ENCODE results near the gene COX4I1.

DNA sequence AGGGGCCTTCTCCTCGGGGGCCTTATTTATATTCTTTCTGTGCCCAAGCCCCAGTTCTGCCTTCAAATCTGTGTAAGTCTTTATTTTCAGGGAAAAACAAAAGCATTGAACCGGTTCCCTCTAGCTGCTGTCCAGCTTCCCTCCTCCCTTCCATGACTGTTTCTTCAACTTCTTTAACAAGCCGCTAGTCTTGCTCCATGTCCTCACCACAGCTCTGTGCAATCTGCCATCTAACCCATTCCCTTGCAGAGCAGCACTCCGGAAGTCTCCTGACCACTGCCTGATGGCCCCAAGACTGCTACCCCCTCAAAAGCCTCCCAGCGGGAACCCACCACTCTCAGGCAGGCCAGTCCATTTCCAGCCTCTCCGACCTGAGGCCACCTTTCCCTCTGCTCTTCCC lies 17.0 kb upstream of the COX4I1 start:
- TF ChIP-seq CTCF (IDR thresholded peaks at IDR 0.05) (no peak), POLR2A (IDR thresholded peaks at IDR 0.05) (no peak)
